HEK293 (cell line): ENCODE results near the gene GBP7.

Experiments used
- CTCF ChIA-PET: fragments of 350-600 bp; formaldehyde crosslinking; extraction: SDS; loops from one replicate; lab custom pipeline; 2021; ENCODE audit warnings: antibody characterized with exemption; lab: Yijun Ruan, JAX
- POLR2A ChIA-PET: fragments of 300-600 bp; formaldehyde crosslinking; extraction: SDS; loops from one replicate; lab custom pipeline; 2020; ENCODE audit warnings: antibody characterized with exemption, inconsistent platforms; lab: Yijun Ruan, JAX
- H3K27ac ChIP-seq: fragments of 200-500 bp; sonication (Bioruptor generic); 2 replicates; pipeline ENCODE4 v1.5.1; 2014; ENCODE audit warnings: low read depth, low read length, control low read depth, inconsistent platforms; ENCODE audit errors: extremely low read depth
- H3K36me3 ChIP-seq, 2 experiments: fragments of 200-500 bp in 1 of 2; sonication (Bioruptor generic) in 1 of 2; 1 replicate in 1 of 2; 2 replicates in 1 of 2; pipeline ENCODE4 v1.5.1; 2014 to 2017; ENCODE audit warnings: inconsistent platforms in 2 of 2, low read length in 2 of 2; ENCODE audit not compliant: control insufficient read depth in 2 of 2, insufficient read depth in 1 of 2
- H3K4me1 ChIP-seq: fragments of 200-500 bp; sonication (Bioruptor generic); 2 replicates; pipeline ENCODE4 v1.5.1; 2014; ENCODE audit warnings: mild to moderate bottlenecking, low read length, inconsistent platforms; ENCODE audit not compliant: control insufficient read depth, insufficient read depth
- H3K4me3 ChIP-seq: 2 replicates; pipeline ENCODE4 v1.5.1; 2011; ENCODE audit warnings: low read depth, mild to moderate bottlenecking, control low read depth, low read length, moderate library complexity
- H3K9me3 ChIP-seq: fragments of 200-500 bp; sonication (Bioruptor generic); 2 replicates; pipeline ENCODE4 v1.5.1; 2014; ENCODE audit warnings: low read depth, low read length, inconsistent platforms; ENCODE audit not compliant: control insufficient read depth, insufficient read depth
- EGR2 ChIP-seq: fragments of 450-650 bp; formaldehyde crosslinking; IDR thresholded peaks from 2 replicates; pipeline ENCODE4 v1.5.1; 2016; ENCODE audit warnings: low read depth, missing biosample characterization, missing genetic modification characterization
- KLF1 ChIP-seq: fragments of 450-650 bp; formaldehyde crosslinking; IDR thresholded peaks from 2 replicates; pipeline ENCODE4 v1.5.1; 2016; ENCODE audit warnings: missing biosample characterization, missing genetic modification characterization
- KLF7 ChIP-seq: fragments of 450-650 bp; formaldehyde crosslinking; IDR thresholded peaks from 2 replicates; pipeline ENCODE4 v1.5.1; 2016; ENCODE audit warnings: missing biosample characterization, missing genetic modification characterization, borderline replicate concordance
- MEIS1 ChIP-seq: sonication (generic); formaldehyde crosslinking; IDR thresholded peaks from 2 replicates; pipeline ENCODE4 v1.8.1; 2022; ENCODE audit warnings: missing genetic modification reagents, mild to moderate bottlenecking, borderline replicate concordance
- SP7 ChIP-seq: fragments of 450-650 bp; formaldehyde crosslinking; IDR thresholded peaks from 2 replicates; pipeline ENCODE4 v1.5.1; 2016; ENCODE audit warnings: missing biosample characterization, missing genetic modification characterization
- ZNF112 ChIP-seq: fragments of 450-650 bp; formaldehyde crosslinking; IDR thresholded peaks from 2 replicates; pipeline ENCODE4 v1.5.0; 2017; ENCODE audit warnings: missing biosample characterization, missing genetic modification characterization
- ZNF114 ChIP-seq: fragments of 450-650 bp; formaldehyde crosslinking; IDR thresholded peaks from 2 replicates; pipeline ENCODE4 v1.5.0; 2017; ENCODE audit warnings: missing biosample characterization, missing genetic modification characterization
- ZNF274 ChIP-seq, 2 experiments: fragments of 200-500 bp in 1 of 2; fragments of 450-650 bp in 1 of 2; sonication (Bioruptor generic) in 1 of 2; formaldehyde crosslinking in 1 of 2; IDR thresholded peaks; 2 replicates each; pipeline versions ENCODE4 v1.5.1 to v1.6.1; 2014 to 2016; ENCODE audit warnings: borderline replicate concordance in 1 of 2, inconsistent platforms in 1 of 2, low read length in 1 of 2, missing biosample characterization in 1 of 2, missing genetic modification characterization in 1 of 2
- ZNF423 ChIP-seq: fragments of 450-650 bp; formaldehyde crosslinking; IDR thresholded peaks from 2 replicates; pipeline ENCODE4 v1.5.1; 2016; ENCODE audit warnings: missing biosample characterization, missing genetic modification characterization
- ZNF433 ChIP-seq: fragments of 450-650 bp; formaldehyde crosslinking; IDR thresholded peaks from 2 replicates; pipeline ENCODE4 v1.5.1; 2016; ENCODE audit warnings: missing biosample characterization, missing genetic modification characterization, low read depth
- ZNF510 ChIP-seq: fragments of 450-650 bp; formaldehyde crosslinking; IDR thresholded peaks from 2 replicates; pipeline ENCODE4 v1.5.1; 2018; ENCODE audit warnings: mild to moderate bottlenecking, missing genetic modification characterization, missing biosample characterization; ENCODE audit not compliant: insufficient replicate concordance
- ZNF521 ChIP-seq: fragments of 450-650 bp; formaldehyde crosslinking; IDR thresholded peaks from 2 replicates; pipeline ENCODE4 v1.5.1; 2017; ENCODE audit warnings: missing biosample characterization, mild to moderate bottlenecking, missing genetic modification characterization
- ZNF530 ChIP-seq: fragments of 450-650 bp; formaldehyde crosslinking; IDR thresholded peaks from 2 replicates; pipeline ENCODE4 v1.5.1; 2016; ENCODE audit warnings: low read depth, missing biosample characterization, missing genetic modification characterization
- ZNF544 ChIP-seq: fragments of 450-650 bp; formaldehyde crosslinking; IDR thresholded peaks from 2 replicates; pipeline ENCODE4 v1.5.0; 2017; ENCODE audit warnings: missing biosample characterization, missing genetic modification characterization
- ZNF560 ChIP-seq: fragments of 450-650 bp; formaldehyde crosslinking; IDR thresholded peaks from 2 replicates; pipeline ENCODE4 v1.5.1; 2017; ENCODE audit warnings: missing biosample characterization, missing genetic modification characterization, borderline replicate concordance
- ZNF596 ChIP-seq: fragments of 450-650 bp; IDR thresholded peaks from 2 replicates; pipeline ENCODE4 v1.5.0; 2018; ENCODE audit warnings: missing biosample characterization, mild to moderate bottlenecking, missing genetic modification characterization, moderate library complexity
- ZNF623 ChIP-seq: fragments of 450-650 bp; formaldehyde crosslinking; IDR thresholded peaks from 2 replicates; pipeline ENCODE4 v1.5.1; 2016; ENCODE audit warnings: missing biosample characterization, missing genetic modification characterization
- ZNF629 ChIP-seq: fragments of 450-650 bp; formaldehyde crosslinking; IDR thresholded peaks from 2 replicates; pipeline ENCODE4 v1.5.1; 2017; ENCODE audit warnings: missing biosample characterization, missing genetic modification characterization
- ZNF707 ChIP-seq: fragments of 450-650 bp; formaldehyde crosslinking; IDR thresholded peaks from 2 replicates; pipeline ENCODE4 v1.5.1; 2016; ENCODE audit warnings: missing biosample characterization, missing genetic modification characterization
- ZNF785 ChIP-seq: fragments of 450-650 bp; formaldehyde crosslinking; IDR thresholded peaks from 2 replicates; pipeline ENCODE4 v1.5.1; 2016; ENCODE audit warnings: missing biosample characterization, missing genetic modification characterization
- TF ChIP-seq, protein P1 (sequence below): fragments of 450-650 bp; formaldehyde crosslinking; IDR thresholded peaks from 2 replicates; pipeline ENCODE4 v1.5.1; 2017; ENCODE audit warnings: missing biosample characterization, missing genetic modification characterization
- TF ChIP-seq, protein P2 (sequence below): fragments of 450-650 bp; formaldehyde crosslinking; IDR thresholded peaks from 2 replicates; pipeline ENCODE4; 2016; ENCODE audit warnings: missing biosample characterization, missing genetic modification characterization
- TF ChIP-seq, protein P3 (sequence below): fragments of 450-650 bp; formaldehyde crosslinking; IDR thresholded peaks from 2 replicates; pipeline ENCODE4 v1.5.1; 2017; ENCODE audit warnings: missing biosample characterization, missing genetic modification characterization

GBP7 gene

DNA sequence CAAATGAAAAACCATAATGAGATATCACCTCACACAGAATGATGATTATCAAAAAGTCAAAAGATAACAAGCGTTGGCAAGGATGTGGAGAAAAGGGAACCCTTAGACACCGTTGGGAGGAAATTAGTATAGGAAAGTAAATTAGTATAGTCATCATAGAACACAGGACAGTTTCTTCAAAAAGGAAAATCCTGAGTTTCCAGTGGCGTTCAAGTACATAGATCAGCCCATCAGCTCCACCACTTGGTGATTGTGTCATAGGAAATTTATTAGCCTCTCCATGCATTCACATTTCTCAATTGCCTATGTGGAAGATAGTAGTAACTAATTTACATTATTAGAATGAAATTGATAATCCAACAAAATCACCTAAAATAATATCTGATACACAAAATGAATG lies 29.1 kb downstream of the GBP7 start:
- Histone ChIP-seq H3K4me1 (no peaks in the 10 kb centered on the region), H3K36me3 (no peaks in the 10 kb centered on the region), H3K27ac (no peak overlapping the region), H3K9me3 (no peaks in the 10 kb centered on the region), H3K4me3 (no peak overlapping the region)
- TF ChIP-seq, protein P1, sequence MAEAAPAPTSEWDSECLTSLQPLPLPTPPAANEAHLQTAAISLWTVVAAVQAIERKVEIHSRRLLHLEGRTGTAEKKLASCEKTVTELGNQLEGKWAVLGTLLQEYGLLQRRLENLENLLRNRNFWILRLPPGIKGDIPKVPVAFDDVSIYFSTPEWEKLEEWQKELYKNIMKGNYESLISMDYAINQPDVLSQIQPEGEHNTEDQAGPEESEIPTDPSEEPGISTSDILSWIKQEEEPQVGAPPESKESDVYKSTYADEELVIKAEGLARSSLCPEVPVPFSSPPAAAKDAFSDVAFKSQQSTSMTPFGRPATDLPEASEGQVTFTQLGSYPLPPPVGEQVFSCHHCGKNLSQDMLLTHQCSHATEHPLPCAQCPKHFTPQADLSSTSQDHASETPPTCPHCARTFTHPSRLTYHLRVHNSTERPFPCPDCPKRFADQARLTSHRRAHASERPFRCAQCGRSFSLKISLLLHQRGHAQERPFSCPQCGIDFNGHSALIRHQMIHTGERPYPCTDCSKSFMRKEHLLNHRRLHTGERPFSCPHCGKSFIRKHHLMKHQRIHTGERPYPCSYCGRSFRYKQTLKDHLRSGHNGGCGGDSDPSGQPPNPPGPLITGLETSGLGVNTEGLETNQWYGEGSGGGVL (tag by site-specific recombination), result no peak
- TF ChIP-seq, protein P2, sequence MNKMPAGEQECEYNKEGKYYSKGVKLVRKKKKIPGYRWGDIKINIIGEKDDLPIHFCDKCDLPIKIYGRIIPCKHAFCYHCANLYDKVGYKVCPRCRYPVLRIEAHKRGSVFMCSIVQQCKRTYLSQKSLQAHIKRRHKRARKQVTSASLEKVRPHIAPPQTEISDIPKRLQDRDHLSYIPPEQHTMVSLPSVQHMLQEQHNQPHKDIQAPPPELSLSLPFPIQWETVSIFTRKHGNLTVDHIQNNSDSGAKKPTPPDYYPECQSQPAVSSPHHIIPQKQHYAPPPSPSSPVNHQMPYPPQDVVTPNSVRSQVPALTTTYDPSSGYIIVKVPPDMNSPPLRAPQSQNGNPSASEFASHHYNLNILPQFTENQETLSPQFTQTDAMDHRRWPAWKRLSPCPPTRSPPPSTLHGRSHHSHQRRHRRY (tag by site-specific recombination), result no peak
- TF ChIP-seq ZNF544 (tag by site-specific recombination), result no peak
- no peak for TF ChIP-seq ZNF707
- no peak for TF ChIP-seq ZNF596
- CTCF ChIA-PET, result interaction anchor here (0.7 kb wide), 1 partner anchor 566 kb away, joined by 3 read pairs; no protein-coding TSS in a partner anchor
- POLR2A ChIA-PET, result no interaction called here

DNA sequence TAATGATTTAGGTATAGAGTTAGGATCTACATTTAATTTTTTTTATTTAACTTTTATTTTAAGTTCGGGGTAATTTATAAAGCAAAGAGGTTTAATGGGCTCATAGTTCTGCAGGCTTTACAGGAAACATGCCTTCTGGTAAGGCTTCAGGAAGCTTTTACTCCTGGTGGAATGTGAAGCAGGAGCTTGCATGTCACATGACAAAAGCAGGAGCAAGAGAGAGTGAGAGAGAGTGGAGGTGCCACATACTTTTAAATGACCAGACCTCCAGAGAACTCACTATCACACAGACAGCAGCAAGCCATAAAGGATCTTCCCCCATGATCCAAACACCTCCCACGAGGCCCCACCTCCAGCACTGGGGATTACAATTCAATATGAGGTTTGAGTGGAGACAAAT lies 32.3 kb downstream of the GBP7 start:
- ChIA-PET CTCF (no interaction called here), POLR2A (no interaction called here)
- Histone ChIP-seq H3K4me3 (no peak overlapping the region), H3K4me1 (no peaks in the 10 kb centered on the region), H3K27ac (no peak overlapping the region), H3K36me3 (no peaks in the 10 kb centered on the region), H3K9me3 (no peaks in the 10 kb centered on the region)
- TF ChIP-seq ZNF433 (tag by site-specific recombination) (no peak), ZNF112 (tag by site-specific recombination) (no peak), ZNF274 (IDR thresholded peaks at IDR 0.05; ENCODE audit: low read length) (no peak), ZNF274 (tag by site-specific recombination; IDR thresholded peaks at IDR 0.05; ENCODE audit: borderline replicate concordance) (no peak), ZNF629 (tag by site-specific recombination) (no peak), ZNF423 (tag by site-specific recombination) (no peak), ZNF623 (tag by site-specific recombination) (no peak), ZNF114 (tag by site-specific recombination) (no peak), ZNF560 (tag by site-specific recombination) (no peak), ZNF521 (tag by site-specific recombination) (no peak), KLF1 (tag by site-specific recombination) (no peak), ZNF510 (no peak), SP7 (no peak), EGR2 (tag by site-specific recombination) (no peak), KLF7 (tag by site-specific recombination) (no peak), MEIS1 (no peak), ZNF785 (tag by site-specific recombination) (no peak), ZNF530 (tag by site-specific recombination) (no peak)
- TF ChIP-seq, protein P3, sequence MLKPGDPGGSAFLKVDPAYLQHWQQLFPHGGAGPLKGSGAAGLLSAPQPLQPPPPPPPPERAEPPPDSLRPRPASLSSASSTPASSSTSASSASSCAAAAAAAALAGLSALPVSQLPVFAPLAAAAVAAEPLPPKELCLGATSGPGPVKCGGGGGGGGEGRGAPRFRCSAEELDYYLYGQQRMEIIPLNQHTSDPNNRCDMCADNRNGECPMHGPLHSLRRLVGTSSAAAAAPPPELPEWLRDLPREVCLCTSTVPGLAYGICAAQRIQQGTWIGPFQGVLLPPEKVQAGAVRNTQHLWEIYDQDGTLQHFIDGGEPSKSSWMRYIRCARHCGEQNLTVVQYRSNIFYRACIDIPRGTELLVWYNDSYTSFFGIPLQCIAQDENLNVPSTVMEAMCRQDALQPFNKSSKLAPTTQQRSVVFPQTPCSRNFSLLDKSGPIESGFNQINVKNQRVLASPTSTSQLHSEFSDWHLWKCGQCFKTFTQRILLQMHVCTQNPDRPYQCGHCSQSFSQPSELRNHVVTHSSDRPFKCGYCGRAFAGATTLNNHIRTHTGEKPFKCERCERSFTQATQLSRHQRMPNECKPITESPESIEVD (tag by site-specific recombination), result no peak
